ENCODE results near the gene MAPK8IP3. TPM values are rescaled to one million over a fixed set of nuclear protein-coding genes. Genes with fewer than 3 reads are reported as not detected.
"Not testable (repeated sequence)": the region's sequence is repeated elsewhere in the genome, so short reads cannot be mapped to it uniquely, and the experiment has no call there.

MAPK8IP3 gene
- total RNA-seq, 1 experiment from 2014 or later = 77.4 TPM

DNA sequence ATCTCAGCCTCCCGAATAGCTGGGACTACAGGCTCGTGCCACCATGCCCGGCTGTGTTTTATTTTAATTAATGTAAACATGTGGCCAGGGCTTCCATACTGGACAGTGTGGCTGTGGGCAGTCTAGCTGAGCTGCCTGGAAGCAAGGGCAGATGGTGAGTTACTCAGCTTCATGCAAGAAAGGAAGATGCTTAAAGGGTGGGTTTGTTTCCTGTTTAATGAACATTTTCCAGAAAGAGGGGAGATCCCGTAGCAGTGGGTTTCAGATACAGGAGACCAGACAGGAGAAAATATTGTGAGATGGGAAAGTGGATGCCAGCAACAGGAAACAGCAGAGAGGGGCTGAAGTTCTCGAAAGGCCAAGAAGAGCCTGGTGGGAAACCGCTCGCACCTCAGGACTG is 7.3 kb downstream of the MAPK8IP3 start:
- no peak overlapping the region for H3K27ac Mint-ChIP-seq (ENCODE audit: low read depth, unreplicated experiment)

DNA sequence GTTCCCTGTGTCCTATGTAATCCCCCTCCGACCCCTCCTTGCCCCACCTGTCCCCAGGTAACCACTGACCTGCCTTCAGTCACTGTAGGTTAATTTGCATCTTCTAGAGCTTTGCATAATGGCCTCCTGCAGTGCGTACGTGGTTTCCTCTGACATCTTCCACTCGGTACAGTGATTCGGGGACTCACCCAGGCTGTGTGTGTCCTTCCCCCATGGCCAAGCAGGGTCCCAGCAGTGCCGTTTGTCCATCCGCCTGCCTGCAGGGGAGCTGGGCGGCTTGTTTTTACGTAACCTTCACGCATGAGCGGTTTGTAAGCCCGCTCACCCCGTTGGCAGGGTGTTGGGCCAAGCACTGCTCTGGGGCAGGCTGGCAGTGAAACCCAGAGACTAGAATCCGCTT is 7.9 kb downstream of the MAPK8IP3 start:
- Mint-ChIP-seq H3K4me3 (ENCODE audit: unreplicated experiment) (no peak overlapping the region), H3K27me3 (ENCODE audit: insufficient read depth, unreplicated experiment) (no peaks in the 10 kb centered on the region), H3K36me3 (ENCODE audit: insufficient read depth, unreplicated experiment) (peaks cover under 1% of the 10 kb centered on the region), H3K27ac (ENCODE audit: low read depth, unreplicated experiment) (no peak overlapping the region), H3K4me1 (ENCODE audit: insufficient read depth, unreplicated experiment) (no peaks in the 10 kb centered on the region), H3K9me3 (ENCODE audit: unreplicated experiment) (no peaks in the 10 kb centered on the region)
- no peak for DNase-seq (ENCODE audit: unreplicated experiment)
- CTCF ChIA-PET = interaction anchor here (1.1 kb wide), 1 partner anchor 10 kb away, joined by 3 read pairs; no protein-coding TSS in a partner anchor
- intact Hi-C loops (cut with micrococcal nuclease) = no loop called here
- no TSS peak for BruUV-seq (replicated peaks)
- POLR2A ChIA-PET = no interaction called here
- TF ChIP-seq, protein P1, sequence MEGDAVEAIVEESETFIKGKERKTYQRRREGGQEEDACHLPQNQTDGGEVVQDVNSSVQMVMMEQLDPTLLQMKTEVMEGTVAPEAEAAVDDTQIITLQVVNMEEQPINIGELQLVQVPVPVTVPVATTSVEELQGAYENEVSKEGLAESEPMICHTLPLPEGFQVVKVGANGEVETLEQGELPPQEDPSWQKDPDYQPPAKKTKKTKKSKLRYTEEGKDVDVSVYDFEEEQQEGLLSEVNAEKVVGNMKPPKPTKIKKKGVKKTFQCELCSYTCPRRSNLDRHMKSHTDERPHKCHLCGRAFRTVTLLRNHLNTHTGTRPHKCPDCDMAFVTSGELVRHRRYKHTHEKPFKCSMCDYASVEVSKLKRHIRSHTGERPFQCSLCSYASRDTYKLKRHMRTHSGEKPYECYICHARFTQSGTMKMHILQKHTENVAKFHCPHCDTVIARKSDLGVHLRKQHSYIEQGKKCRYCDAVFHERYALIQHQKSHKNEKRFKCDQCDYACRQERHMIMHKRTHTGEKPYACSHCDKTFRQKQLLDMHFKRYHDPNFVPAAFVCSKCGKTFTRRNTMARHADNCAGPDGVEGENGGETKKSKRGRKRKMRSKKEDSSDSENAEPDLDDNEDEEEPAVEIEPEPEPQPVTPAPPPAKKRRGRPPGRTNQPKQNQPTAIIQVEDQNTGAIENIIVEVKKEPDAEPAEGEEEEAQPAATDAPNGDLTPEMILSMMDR (IDR thresholded peaks at IDR 0.05; ENCODE audit: unreplicated experiment) = no peak

More for the DNA sequence above, 7.3 kb downstream of the MAPK8IP3 start:
- Mint-ChIP-seq H3K4me3 (ENCODE audit: unreplicated experiment) (no peak overlapping the region), H3K4me1 (ENCODE audit: insufficient read depth, unreplicated experiment) (no peaks in the 10 kb centered on the region), H3K27me3 (ENCODE audit: insufficient read depth, unreplicated experiment) (no peaks in the 10 kb centered on the region), H3K36me3 (ENCODE audit: insufficient read depth, unreplicated experiment) (no peaks in the 10 kb centered on the region), H3K9me3 (ENCODE audit: unreplicated experiment) (no peaks in the 10 kb centered on the region)
- no TSS peak for BruUV-seq (replicated peaks)
- DNase-seq (ENCODE audit: unreplicated experiment) = no peak
- TF ChIP-seq, protein P1 (IDR thresholded peaks at IDR 0.05; ENCODE audit: unreplicated experiment) = no peak
- ChIA-PET CTCF (interaction anchor here (0.6 to 1.1 kb wide), 2 partner anchors 10 to 38 kb away, joined by 3 read pairs; no protein-coding TSS in a partner anchor), POLR2A (interaction anchor here (0.6 to 1.3 kb wide), 2 partner anchors 8 to 59 kb away, joined by 3 read pairs; no protein-coding TSS in a partner anchor)
- intact Hi-C loops (cut with micrococcal nuclease) = no loop called here

DNA sequence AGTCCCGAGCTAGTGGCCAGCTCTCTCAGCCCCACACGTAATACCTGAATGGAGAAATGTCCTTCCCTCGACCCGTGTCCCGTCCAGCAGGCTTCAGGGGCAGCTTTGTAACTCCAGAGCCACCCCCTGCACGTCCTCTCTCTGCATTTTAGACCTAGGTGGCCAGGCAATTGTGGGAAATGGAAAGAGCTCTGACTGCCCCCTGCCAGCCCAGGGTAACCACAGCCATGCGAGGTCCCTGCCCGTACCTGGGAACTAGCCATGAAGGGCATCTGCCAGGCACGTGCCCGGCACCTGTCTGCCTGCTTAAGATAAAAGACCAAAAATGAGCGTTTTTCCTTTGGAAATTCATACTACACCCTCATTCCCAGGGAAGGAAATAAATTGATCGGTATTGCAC is 9.2 kb downstream of the MAPK8IP3 start:
- POLR2A ChIA-PET = interaction anchor here (0.5 to 1.1 kb wide), 2 partner anchors 9 to 18 kb away, joined by 3 read pairs; partner anchors contain the start of gene MAPK8IP3
- BruUV-seq (replicated peaks) = no TSS peak
- no peak for DNase-seq (ENCODE audit: unreplicated experiment)
- H3K27me3 Mint-ChIP-seq (ENCODE audit: insufficient read depth, unreplicated experiment) = no peaks in the 10 kb centered on the region
- intact Hi-C loops (cut with micrococcal nuclease) = no loop called here
- H3K27ac Mint-ChIP-seq (ENCODE audit: low read depth, unreplicated experiment) = no peak overlapping the region
- H3K4me3 Mint-ChIP-seq (ENCODE audit: unreplicated experiment) = no peak overlapping the region
- H3K4me1 Mint-ChIP-seq (ENCODE audit: insufficient read depth, unreplicated experiment) = no peaks in the 10 kb centered on the region
- H3K9me3 Mint-ChIP-seq (ENCODE audit: unreplicated experiment) = no peaks in the 10 kb centered on the region
- peaks cover 6% of the 10 kb centered on the region for H3K36me3 Mint-ChIP-seq (ENCODE audit: insufficient read depth, unreplicated experiment)
- CTCF ChIA-PET = interaction anchor here (0.5 to 1.0 kb wide), 2 partner anchors 9 to 708 kb away, joined by 3 to 8 read pairs; partner anchors contain the start of gene MAPK8IP3
- TF ChIP-seq, protein P1 (IDR thresholded peaks at IDR 0.05; ENCODE audit: unreplicated experiment) = no peak

DNA sequence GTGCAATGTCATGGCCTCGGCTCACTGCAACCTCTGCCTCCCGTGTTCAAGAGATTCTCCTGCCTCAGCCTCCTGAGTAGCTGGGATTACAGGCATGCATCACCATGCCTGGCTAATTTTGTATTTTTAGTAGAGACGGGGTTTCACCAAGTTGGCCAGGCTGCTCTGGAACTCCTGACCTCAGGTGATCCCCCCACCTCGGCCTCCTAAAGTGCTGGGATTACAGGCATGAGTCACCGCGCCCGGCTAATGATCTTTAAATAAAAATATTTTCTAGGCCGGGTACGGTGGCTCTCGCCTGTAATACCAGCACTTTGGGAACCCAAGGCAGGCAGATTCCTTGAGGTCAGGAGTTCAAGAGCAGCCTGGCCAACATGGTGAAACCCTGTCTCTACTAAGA is 12.2 kb downstream of the MAPK8IP3 start:
- not testable (repeated sequence) for H3K27me3 Mint-ChIP-seq (ENCODE audit: insufficient read depth, unreplicated experiment); H3K4me3 Mint-ChIP-seq (ENCODE audit: unreplicated experiment)

DNA sequence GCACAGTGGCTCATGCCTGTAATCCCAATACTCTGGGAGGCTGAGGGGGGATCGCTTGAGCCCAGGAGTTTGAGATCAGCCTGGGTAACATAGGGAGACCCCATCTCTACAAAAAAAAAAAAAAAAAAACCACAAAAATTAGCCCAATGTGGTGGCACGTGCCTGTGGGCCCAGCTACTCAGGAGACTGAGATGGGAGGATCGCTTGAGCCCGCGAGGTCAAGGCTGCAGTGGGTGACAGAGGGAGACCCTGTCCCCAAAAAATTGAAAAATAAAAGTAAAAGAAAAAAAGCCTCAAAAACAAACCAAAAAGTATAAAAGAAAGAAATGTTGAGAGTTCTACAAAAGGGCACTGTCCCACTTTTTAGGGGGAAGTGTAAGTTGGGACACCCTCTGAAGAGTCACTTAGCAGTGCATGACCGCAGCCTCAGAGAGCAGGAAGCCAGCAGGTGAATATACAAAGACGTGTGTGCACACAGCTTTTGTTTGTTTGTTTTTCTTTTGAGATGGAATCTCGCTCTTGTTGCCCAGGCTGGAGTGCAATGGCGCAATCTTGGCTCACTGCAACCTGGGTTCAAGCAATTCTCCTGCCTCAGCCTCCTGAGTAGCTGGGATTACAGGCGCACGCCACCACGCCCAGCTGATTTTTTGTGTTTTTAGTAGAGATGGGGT is 13.7 kb downstream of the MAPK8IP3 start:
- intact Hi-C loops (cut with micrococcal nuclease); H3K27me3 Mint-ChIP-seq (ENCODE audit: insufficient read depth, unreplicated experiment); H3K4me1 Mint-ChIP-seq (ENCODE audit: insufficient read depth, unreplicated experiment); H3K9me3 Mint-ChIP-seq (ENCODE audit: unreplicated experiment); H3K4me3 Mint-ChIP-seq (ENCODE audit: unreplicated experiment); BruUV-seq (replicated peaks); H3K27ac Mint-ChIP-seq (ENCODE audit: low read depth, unreplicated experiment): not testable (repeated sequence)
- DNase-seq (ENCODE audit: unreplicated experiment) = peak; percentile 52
- ChIA-PET POLR2A (interaction anchor here (0.7 to 1.4 kb wide), 3 partner anchors 26 to 42 kb away, joined by 3 read pairs; partner anchors contain the start of gene JPT2), CTCF (interaction anchor here (2.6 kb wide), 1 partner anchor 13 kb away, joined by 7 read pairs; the partner anchor contains the start of gene MAPK8IP3)
- H3K36me3 Mint-ChIP-seq (ENCODE audit: insufficient read depth, unreplicated experiment) = peaks cover 17% of the 10 kb centered on the region

More for the DNA sequence above, 12.2 kb downstream of the MAPK8IP3 start:
- H3K27ac Mint-ChIP-seq (ENCODE audit: low read depth, unreplicated experiment); H3K9me3 Mint-ChIP-seq (ENCODE audit: unreplicated experiment); intact Hi-C loops (cut with micrococcal nuclease); H3K4me1 Mint-ChIP-seq (ENCODE audit: insufficient read depth, unreplicated experiment); H3K36me3 Mint-ChIP-seq (ENCODE audit: insufficient read depth, unreplicated experiment); BruUV-seq (replicated peaks); DNase-seq (ENCODE audit: unreplicated experiment): not testable (repeated sequence)
- POLR2A ChIA-PET = interaction anchor here (0.7 to 1.8 kb wide), 4 partner anchors 11 to 128 kb away, joined by 3 to 9 read pairs (median 4); partner anchors contain the start of gene MAPK8IP3
- CTCF ChIA-PET = interaction anchor here (2.6 kb wide), 1 partner anchor 12 kb away, joined by 7 read pairs; the partner anchor contains the start of gene MAPK8IP3

Data from MCF 10A (cell line).